ENCODE results near the gene C20orf144.

DNA sequence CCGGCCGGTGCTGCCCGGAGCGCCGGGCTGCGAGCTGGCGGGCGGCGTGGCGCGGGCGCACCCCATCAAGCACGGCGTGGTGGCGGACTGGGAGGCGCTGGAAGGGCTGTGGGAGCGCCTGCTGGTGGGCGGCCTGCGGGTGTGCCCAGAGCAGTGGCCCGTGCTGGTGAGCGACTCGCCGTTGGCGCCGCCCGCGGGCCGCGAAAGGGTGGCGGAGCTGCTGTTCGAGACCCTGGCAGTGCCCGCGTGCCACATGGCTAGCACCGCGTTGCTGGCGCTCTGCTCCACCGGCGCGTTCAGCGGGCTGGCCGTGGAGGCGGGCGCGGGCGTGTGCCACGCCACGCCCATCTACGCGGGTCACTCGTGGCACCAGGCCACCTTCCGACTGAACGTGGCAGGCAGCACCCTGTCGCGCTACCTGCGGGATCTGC is 5.1 kb downstream of the C20orf144 start:
- TF ChIP-seq, protein P1, sequence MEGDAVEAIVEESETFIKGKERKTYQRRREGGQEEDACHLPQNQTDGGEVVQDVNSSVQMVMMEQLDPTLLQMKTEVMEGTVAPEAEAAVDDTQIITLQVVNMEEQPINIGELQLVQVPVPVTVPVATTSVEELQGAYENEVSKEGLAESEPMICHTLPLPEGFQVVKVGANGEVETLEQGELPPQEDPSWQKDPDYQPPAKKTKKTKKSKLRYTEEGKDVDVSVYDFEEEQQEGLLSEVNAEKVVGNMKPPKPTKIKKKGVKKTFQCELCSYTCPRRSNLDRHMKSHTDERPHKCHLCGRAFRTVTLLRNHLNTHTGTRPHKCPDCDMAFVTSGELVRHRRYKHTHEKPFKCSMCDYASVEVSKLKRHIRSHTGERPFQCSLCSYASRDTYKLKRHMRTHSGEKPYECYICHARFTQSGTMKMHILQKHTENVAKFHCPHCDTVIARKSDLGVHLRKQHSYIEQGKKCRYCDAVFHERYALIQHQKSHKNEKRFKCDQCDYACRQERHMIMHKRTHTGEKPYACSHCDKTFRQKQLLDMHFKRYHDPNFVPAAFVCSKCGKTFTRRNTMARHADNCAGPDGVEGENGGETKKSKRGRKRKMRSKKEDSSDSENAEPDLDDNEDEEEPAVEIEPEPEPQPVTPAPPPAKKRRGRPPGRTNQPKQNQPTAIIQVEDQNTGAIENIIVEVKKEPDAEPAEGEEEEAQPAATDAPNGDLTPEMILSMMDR (IDR thresholded peaks at IDR 0.05): no peak
- TF ChIP-seq POLR2A (IDR thresholded peaks at IDR 0.05): no peak

Measured in body of pancreas (tissue), 4 donors.